K562 (cell line): Measurements from ENCODE around the gene IZUMO1R. TPM values are rescaled to one million over a fixed set of nuclear protein-coding genes. Genes with fewer than 3 reads are reported as not detected.

ENCODE experiments used
- ATAC-seq: fragments of 200-7000 bp; cut with Tn5 transposase; 3 replicates; pipeline ENCODE4 v1.9.1; 2020; ENCODE audit warnings: moderate library complexity
- BruUV-seq: library from RNA; stranded (reverse); fragments of 400-500 nt; replicated peaks from 2 replicates; lab custom pipeline; 2021; lab: Mats Ljungman, UMichigan
- CTCF ChIA-PET: fragments of 300-600 bp; formaldehyde crosslinking; extraction: SDS; loops from one replicate; lab custom pipeline; 2021; ENCODE audit warnings: low intra/inter-chr PET ratio; lab: Yijun Ruan, JAX
- POLR2A ChIA-PET: fragments of 300-600, 350-650 bp; sonication (Branson Sonifier 250); formaldehyde crosslinking; extraction: SDS; loops from one replicate; lab custom pipeline; 2021; ENCODE audit warnings: antibody characterized with exemption, inconsistent platforms; lab: Yijun Ruan, JAX
- DNase-seq, 4 experiments: peaks; one replicate each; pipeline versions ENCODE4 v3.0.0 to v3.0.0-alpha.2; 2011 to 2018; ENCODE audit warnings: low spot score in 3 of 4, mixed read lengths in 3 of 4; ENCODE audit errors: extremely low read depth in 1 of 4
- FAIRE-seq: peaks from 2 replicates; lab custom pipeline; 2011; peaks lifted over from hg19 to GRCh38; lab: Jason Lieb, UNC
- H2AFZ ChIP-seq: 2 replicates; pipeline ENCODE4 v1.6.0; 2011; ENCODE audit warnings: low read depth, low read length, control low read depth, inconsistent platforms
- H3K27ac ChIP-seq: fragments of 200-600 bp; 3 replicates; pipeline ENCODE4 v1.8.0; 2011; ENCODE audit warnings: low read depth, mild to moderate bottlenecking, control low read depth, inconsistent platforms, low read length, moderate library complexity, mixed read lengths; ENCODE audit errors: extremely low read depth
- H3K27me3 ChIP-seq, 2 experiments: fragments of 300-600 bp in 1 of 2; 2 replicates in 1 of 2; 3 replicates in 1 of 2; pipeline versions ENCODE4 v1.6.0 to v1.8.0; 2011; ENCODE audit warnings: inconsistent platforms in 2 of 2, low read length in 2 of 2, mild to moderate bottlenecking in 1 of 2, mixed read lengths in 1 of 2, moderate library complexity in 1 of 2; ENCODE audit not compliant: control insufficient read depth in 2 of 2, insufficient read depth in 2 of 2
- H3K36me3 ChIP-seq: fragments of 300-600 bp; 3 replicates; pipeline ENCODE4 v1.8.0; 2011; ENCODE audit warnings: mild to moderate bottlenecking, low read length, inconsistent platforms; ENCODE audit not compliant: control insufficient read depth, insufficient read depth
- H3K4me1 ChIP-seq, 2 experiments: fragments of 200-600 bp in 1 of 2; replicated peaks in 1 of 2; 2 replicates in 1 of 2; 3 replicates in 1 of 2; pipeline versions ENCODE4 v1.5.1 to v1.8.0; 2011; ENCODE audit warnings: inconsistent platforms in 2 of 2, low read length in 2 of 2, mild to moderate bottlenecking in 1 of 2, mixed read lengths in 1 of 2, moderate library complexity in 1 of 2; ENCODE audit not compliant: control insufficient read depth in 2 of 2, insufficient read depth in 2 of 2
- H3K4me2 ChIP-seq: 2 replicates; pipeline ENCODE4 v1.6.1; 2011; ENCODE audit warnings: low read length, control low read depth, inconsistent platforms, mixed read lengths; ENCODE audit not compliant: insufficient read depth
- H3K4me3 ChIP-seq: fragments of 200-600 bp; sonication (generic), shearing (Covaris generic); 2 replicates; pipeline ENCODE4 v1.5.1; 2016; ENCODE audit warnings: control low read depth, inconsistent platforms
- H3K79me2 ChIP-seq: fragments of 200-600 bp; 3 replicates; pipeline ENCODE4 v1.8.0; 2011; ENCODE audit warnings: low read length, inconsistent platforms; ENCODE audit not compliant: control insufficient read depth, insufficient read depth
- H3K9ac ChIP-seq, 2 experiments: 2 replicates each; pipeline versions ENCODE4 v1.6.0 to v1.6.1; 2011; ENCODE audit warnings: low read depth in 2 of 2, low read length in 2 of 2, control low read depth in 1 of 2, inconsistent platforms in 1 of 2, mild to moderate bottlenecking in 1 of 2, mixed read lengths in 1 of 2; ENCODE audit not compliant: insufficient read depth in 1 of 2
- H3K9me1 ChIP-seq: one replicate; pipeline ENCODE4 v1.6.0; 2011; ENCODE audit warnings: inconsistent platforms, mild to moderate bottlenecking, low read length, moderate library complexity; ENCODE audit not compliant: control insufficient read depth, insufficient read depth
- H3K9me3 ChIP-seq: replicated peaks from 2 replicates; pipeline ENCODE4 v1.5.1; 2011; ENCODE audit warnings: low read depth, low read length, inconsistent platforms; ENCODE audit not compliant: control insufficient read depth, insufficient read depth
- H4K20me1 ChIP-seq: replicated peaks from 2 replicates; pipeline ENCODE4 v1.6.1; 2011; ENCODE audit warnings: low read length, inconsistent platforms, mixed read lengths; ENCODE audit not compliant: control insufficient read depth, insufficient read depth
- ARNT ChIP-seq, 2 experiments: fragments of 450-650 bp; IDR thresholded peaks; 2 replicates each; pipeline ENCODE4 v1.6.1; 2016; ENCODE audit warnings: mild to moderate bottlenecking in 1 of 2
- BACH1 ChIP-seq: fragments of 200-800 bp; sonication (Bioruptor generic); IDR thresholded peaks from 2 replicates; pipeline ENCODE4 v1.6.1; 2016; ENCODE audit warnings: missing genetic modification characterization, missing compliant biosample characterization
- DIDO1 ChIP-seq: fragments of 450-650 bp; IDR thresholded peaks from 2 replicates; pipeline ENCODE4 v1.6.1; 2016; ENCODE audit warnings: low read depth, missing biosample characterization, missing genetic modification characterization
- EHMT2 ChIP-seq: fragments of 450-650 bp; IDR thresholded peaks from 2 replicates; pipeline ENCODE4 v1.6.1; 2018; ENCODE audit warnings: antibody characterized with exemption
- POLR2AphosphoS5 ChIP-seq: IDR thresholded peaks from 2 replicates; pipeline ENCODE4 v1.6.1; 2011; ENCODE audit warnings: mild to moderate bottlenecking, low read depth, low read length, moderate library complexity; ENCODE audit not compliant: control insufficient read depth, insufficient read depth
- SMARCE1 ChIP-seq: fragments of 450-650 bp; IDR thresholded peaks from 2 replicates; pipeline ENCODE4 v1.7.1; 2016; ENCODE audit warnings: mild to moderate bottlenecking
- SOX6 ChIP-seq: fragments of 450-650 bp; IDR thresholded peaks from 2 replicates; pipeline ENCODE4 v1.6.1; 2014; ENCODE audit warnings: mild to moderate bottlenecking
- THRB ChIP-seq: fragments of 450-650 bp; formaldehyde crosslinking; conservative IDR thresholded peaks from 2 replicates; pipeline ENCODE4 v1.4.0; 2022; ENCODE audit warnings: mild to moderate bottlenecking, missing genetic modification characterization
- ZBTB8A ChIP-seq: fragments of 450-650 bp; IDR thresholded peaks from 2 replicates; pipeline ENCODE4 v1.6.1; 2018; ENCODE audit warnings: mild to moderate bottlenecking, moderate library complexity; ENCODE audit not compliant: partially characterized antibody
- ZMIZ1 ChIP-seq, 2 experiments: fragments of 150-350 bp in 1 of 2; IDR thresholded peaks; 2 replicates each; pipeline ENCODE4 v1.6.1; 2012 to 2016; ENCODE audit warnings: low read depth in 2 of 2, low read length in 2 of 2, mild to moderate bottlenecking in 1 of 2, moderate library complexity in 1 of 2
- ZNF24 ChIP-seq: fragments of 450-650 bp; IDR thresholded peaks from 2 replicates; pipeline ENCODE4 v1.6.1; 2016
- WGBS: fragments of 100-300 bp; shearing (Covaris generic); methylation state at CpG from one replicate; pipeline ENCODE4 v1.1.6; 2016; ENCODE audit warnings: low coverage, mixed read lengths; ENCODE audit not compliant: insufficient coverage; ENCODE audit errors: missing lambda C conversion rate; 5-methylcytosine and 5-hydroxymethylcytosine counted together
- in situ Hi-C: fragments of 300-500 bp; cut with MboI; formaldehyde crosslinking; loops from 4 replicates; pipeline ENCODE4 v1.15.0; 2018; ENCODE audit warnings: inconsistent platforms, mixed read lengths
- intact Hi-C: fragments of 100-400 bp; cut with micrococcal nuclease; formaldehyde crosslinking; loops from 2 replicates; pipeline ENCODE4 v1.14.2; 2022
- polyA plus RNA-seq, 8 experiments: library from polyadenylated mRNA; depleted of rRNA in 4 of 8; stranded (reverse) in 5 of 8; unstranded in 3 of 8; fragments of >200 nt; fragmentation: Nextera tagmentation in 2 of 8; fragmentation: Illumina TruSeq in 1 of 8; extraction: Ambion mirVana in 2 of 8; extraction: Trizol in 1 of 8; gene quantifications; 2 replicates each; pipeline versions ENCODE4 v1.2.1 to v1.2.3, GENCODE V29; 2011 to 2014; ENCODE audit warnings: inconsistent platforms in 1 of 8, missing spikeins in 1 of 8
- total RNA-seq, 7 experiments: library from RNA; depleted of rRNA in 6 of 7; stranded (reverse); fragments of >200 nt in 6 of 7; fragmentation: Illumina TruSeq in 2 of 7; extraction: Trizol in 2 of 7; gene quantifications; 2 replicates each; pipeline versions ENCODE4 v1.2.1 to v1.2.3, GENCODE V29; 2011 to 2021; ENCODE audit warnings: low replicate concordance in 1 of 7
- TF ChIP-seq, protein P1 (sequence below): sonication (generic); formaldehyde crosslinking; IDR thresholded peaks from 2 replicates; pipeline ENCODE4 v1.8.0; 2023; ENCODE audit warnings: mild to moderate bottlenecking, missing genetic modification reagents

IZUMO1R gene
- total and polyA plus RNA-seq, 9 of the 15 experiments (the other 6 are each of a cell fraction or from before 2014, with no cell fraction given), result not detected

DNA sequence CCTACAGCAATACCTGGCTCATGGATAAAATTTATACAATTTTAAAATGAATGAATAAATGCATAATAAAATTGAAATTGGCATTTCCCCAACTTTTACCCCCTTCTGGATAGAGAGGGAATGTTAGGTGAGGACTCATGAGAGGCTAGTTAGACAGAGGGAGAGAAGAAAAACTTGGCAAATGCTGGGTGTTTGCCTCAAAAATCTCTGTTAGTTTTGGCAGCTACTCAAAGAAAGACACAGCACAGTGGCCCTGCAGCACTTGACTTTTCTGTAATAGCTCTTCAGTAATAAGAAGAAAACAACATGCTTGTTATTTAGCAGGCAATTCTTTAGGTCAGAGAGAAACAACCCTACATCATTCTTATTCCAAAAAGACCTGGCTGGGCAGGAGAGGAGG, 20.7 kb upstream of the IZUMO1R start (continued):
- TF ChIP-seq ZMIZ1 (IDR thresholded peaks at IDR 0.05; ENCODE audit: low read depth in 2 of 2, low read length in 2 of 2), result no peak
- no peak for TF ChIP-seq THRB (CRISPR knock-in tag)
- TF ChIP-seq ARNT (IDR thresholded peaks at IDR 0.05), result no peak
- TF ChIP-seq SMARCE1, result no peak

DNA sequence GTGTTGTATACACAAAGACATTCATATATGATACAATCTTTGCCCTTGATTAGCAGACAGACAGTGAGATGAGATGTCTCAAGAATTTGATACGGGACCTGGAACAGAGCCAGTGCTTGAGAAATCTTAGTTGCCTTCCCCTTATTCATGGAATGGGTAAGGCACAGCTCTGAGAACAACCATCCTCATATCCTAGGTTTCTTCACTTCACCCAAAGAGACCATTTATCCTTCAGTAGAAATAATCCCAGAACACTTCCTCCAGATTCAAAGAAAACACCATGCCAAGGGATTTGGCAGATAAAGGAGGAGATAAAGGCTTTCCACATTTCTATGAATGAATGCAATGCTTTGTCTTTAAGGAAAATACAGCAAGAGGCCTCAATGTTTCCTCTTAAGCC, 8.8 kb upstream of the IZUMO1R start:
- Histone ChIP-seq H3K27me3 (peaks cover 0 to 7% of the 10 kb centered on the region in 2 experiments; a peak in 2 of 5 replicates), H2AFZ (no peak overlapping the region), H3K36me3 (no peaks in the 10 kb centered on the region), H3K4me1 (no peaks in the 10 kb centered on the region), H3K4me2 (no peak overlapping the region), H3K9me1 (no peaks in the 10 kb centered on the region), H3K27ac (no peak overlapping the region), H4K20me1 (no peaks in the 10 kb centered on the region), H3K4me3 (no peak overlapping the region), H3K9ac (no peak overlapping the region), H3K9me3 (no peaks in the 10 kb centered on the region), H3K79me2 (no peaks in the 10 kb centered on the region)
- ChIA-PET CTCF (no interaction called here), POLR2A (interaction anchor here (1.4 kb wide), 1 partner anchor 20 kb away, joined by 3 read pairs; no protein-coding TSS in a partner anchor)
- no peak for ATAC-seq
- DNase-seq, result no peak
- BruUV-seq, result no TSS peak
- TF ChIP-seq POLR2AphosphoS5, result no peak
- TF ChIP-seq ZBTB8A, result no peak
- TF ChIP-seq ZNF24, result no peak
- TF ChIP-seq, protein P1, sequence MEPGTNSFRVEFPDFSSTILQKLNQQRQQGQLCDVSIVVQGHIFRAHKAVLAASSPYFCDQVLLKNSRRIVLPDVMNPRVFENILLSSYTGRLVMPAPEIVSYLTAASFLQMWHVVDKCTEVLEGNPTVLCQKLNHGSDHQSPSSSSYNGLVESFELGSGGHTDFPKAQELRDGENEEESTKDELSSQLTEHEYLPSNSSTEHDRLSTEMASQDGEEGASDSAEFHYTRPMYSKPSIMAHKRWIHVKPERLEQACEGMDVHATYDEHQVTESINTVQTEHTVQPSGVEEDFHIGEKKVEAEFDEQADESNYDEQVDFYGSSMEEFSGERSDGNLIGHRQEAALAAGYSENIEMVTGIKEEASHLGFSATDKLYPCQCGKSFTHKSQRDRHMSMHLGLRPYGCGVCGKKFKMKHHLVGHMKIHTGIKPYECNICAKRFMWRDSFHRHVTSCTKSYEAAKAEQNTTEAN (CRISPR knock-in tag), result no peak
- no peak for TF ChIP-seq DIDO1 (tag)
- TF ChIP-seq SOX6, result no peak
- TF ChIP-seq EHMT2, result no peak
- TF ChIP-seq BACH1 (tag), result no peak
- in situ Hi-C loops (no loop called here), intact Hi-C loops (no loop called here)
- WGBS, result 0% methylated on average over 1 of the region's 1 CpG
- no peak for FAIRE-seq
